Measurements from ENCODE around the gene TBCD. TPM values are rescaled to one million over a fixed set of nuclear protein-coding genes. Genes with fewer than 3 reads are reported as not detected.
"Not testable (repeated sequence)": the region's sequence is repeated elsewhere in the genome, so short reads cannot be mapped to it uniquely, and the experiment has no call there.

Gene TBCD
- polyA plus RNA-seq, 3 donors = 68.4 to 88.6 (median 83.1) TPM

DNA sequence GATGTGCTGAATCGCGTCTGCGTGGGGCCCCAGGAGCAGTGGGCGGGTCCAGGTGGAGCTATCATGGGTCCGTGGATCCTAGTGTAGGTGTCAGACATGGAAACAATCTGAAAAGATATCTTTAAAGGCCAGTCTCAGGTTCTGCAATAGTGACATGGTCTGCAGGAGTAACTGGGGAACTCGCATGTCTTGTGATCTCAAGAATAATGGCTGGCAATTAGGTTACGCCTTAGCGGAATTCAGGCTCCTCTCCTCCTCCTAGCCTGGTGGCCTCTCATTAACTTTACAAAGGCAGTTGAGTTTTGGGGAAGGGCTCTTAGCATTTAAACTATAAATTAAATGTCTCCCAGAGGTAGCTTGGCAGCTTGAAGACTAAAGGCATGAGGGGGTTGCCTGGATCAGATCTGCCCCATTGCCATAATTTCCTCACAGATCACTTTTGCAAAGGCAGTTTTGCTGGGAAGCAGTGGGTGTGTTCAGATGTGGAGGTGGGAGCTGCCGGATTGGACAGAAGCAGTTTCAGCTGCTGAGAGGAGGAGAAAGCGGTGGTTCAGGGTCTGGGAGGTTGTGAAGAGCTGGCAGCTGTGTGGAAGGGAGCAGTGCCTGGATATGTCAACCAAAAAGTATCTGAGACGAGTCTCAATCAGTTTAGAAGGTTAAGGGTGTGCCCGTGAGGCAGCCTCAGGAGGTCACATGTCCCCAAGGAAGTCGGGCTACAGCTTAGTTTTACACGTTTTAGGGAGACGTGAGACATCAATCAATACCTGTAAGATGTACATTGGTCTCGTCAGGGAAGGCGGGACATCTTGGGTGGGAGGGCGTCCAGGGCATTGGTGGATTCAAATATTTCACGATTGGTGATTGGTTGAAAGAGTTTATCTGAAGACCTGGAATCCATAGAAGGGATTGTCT lies 2.7 kb downstream of the TBCD start:
- DNase-seq = peak; percentile 49

DNA sequence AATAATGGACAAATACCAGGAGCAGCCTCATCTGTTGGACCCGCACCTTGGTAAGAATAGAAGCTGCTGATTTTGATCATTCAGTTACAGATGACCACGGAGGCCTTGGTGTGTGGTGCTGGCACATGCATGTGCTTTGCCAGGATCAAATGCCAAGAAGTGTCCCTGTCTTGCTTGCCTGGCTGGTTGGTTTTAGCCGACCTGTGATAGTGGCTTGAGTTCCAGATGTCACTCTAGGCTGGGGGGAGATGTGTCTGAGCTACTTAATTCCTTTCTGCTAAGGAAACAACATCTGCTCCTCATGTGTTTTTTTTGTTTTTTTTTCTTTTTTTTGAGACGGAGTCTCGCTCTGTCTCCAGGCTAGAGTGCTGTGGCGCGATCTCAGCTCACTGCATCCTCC lies 4.3 kb downstream of the TBCD start:
- no peak for DNase-seq

DNA sequence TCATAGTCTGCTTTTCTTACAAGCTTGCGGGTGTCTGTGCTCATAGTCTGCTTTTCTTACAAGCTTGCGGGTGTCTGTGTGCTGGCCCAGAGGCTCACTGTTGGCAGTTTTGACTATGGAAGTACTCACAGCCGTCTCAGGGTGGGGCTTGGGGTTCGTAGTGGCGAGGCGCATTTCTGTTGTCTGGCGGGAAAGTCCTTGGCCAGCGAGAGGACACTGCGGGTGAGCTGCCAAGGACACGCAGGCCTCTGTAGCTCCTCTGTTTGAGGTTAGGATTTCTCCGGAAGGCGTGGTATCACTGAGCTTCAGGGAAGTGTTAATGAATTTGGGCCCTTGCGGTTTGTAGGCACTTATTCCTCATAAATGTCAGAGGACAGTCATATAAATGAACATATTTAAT lies 13.5 kb downstream of the TBCD start:
- no peak for DNase-seq

DNA sequence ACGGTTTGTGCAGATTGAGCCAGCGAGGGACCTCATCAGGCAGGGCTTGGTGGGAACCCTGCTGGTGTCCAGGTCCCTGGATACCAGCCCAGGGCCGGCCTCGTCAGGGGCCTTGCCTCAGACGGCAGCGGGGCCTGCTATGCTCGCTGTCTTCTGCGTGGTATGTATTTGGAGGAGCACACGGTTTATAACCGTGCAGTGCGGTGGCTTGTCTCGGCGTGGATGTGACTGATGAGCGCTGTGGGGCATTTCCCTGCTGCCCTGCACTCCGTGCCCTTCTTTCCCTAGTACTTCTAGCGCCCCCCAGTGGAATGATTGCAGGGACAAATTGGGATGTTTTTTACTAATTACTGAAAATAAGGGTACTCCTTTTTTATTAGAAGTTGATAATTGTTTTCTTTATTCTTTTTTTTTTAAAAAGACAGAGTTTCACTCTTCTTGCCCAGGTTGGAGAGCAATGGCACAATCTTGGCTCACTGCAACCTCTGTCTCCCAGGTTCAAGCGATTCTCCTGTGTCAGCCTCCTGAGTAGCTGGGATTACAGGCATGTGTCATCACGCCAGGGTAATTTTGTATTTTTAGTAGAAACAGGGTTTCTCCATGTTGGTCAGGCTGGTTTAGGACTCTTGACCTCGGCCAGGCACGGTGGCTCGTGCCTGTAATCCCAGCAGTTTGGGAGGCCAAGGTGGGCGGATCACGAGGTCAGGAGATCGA lies 15.3 kb downstream of the TBCD start:
- no peak for DNase-seq

DNA sequence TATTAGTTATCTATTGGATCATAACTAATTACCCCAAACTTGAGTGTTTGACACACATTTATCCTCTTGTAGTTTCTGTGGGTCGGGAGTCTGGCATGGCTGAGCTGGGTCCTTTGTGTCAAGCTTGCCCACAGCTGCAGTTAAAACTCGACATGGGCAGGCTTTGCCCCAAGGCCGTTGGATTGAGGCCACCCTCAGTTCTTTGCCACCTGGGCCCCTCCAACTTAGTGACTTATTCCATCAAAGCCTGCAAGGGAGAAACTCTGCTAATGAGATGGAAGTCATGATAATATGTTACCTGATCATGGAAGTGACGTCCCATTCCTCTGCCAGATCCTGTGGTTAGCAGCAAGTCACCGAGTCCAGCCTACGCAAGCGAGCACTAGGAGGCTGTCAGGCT lies 17.2 kb downstream of the TBCD start:
- no peak for DNase-seq

DNA sequence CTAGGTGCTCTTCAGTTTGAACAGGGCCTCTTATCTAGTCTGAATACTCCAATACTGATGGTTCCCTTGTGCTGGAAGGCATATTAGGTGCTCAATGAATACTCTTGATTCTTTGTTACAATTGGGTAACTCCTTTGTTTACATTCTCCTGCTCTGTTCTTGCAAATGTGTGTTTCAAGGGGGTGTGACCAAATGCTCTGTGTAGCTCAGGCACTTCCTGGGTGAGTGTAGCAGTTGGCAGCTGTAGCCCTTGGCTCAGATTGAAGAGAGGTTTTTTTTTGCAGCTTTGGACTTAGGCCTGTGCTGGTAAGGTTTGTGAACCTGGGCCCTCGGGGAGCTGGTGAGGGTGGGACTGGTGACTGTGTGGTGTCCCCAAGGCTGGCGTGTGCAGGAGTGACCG lies 20.2 kb downstream of the TBCD start:
- no peak for DNase-seq

DNA sequence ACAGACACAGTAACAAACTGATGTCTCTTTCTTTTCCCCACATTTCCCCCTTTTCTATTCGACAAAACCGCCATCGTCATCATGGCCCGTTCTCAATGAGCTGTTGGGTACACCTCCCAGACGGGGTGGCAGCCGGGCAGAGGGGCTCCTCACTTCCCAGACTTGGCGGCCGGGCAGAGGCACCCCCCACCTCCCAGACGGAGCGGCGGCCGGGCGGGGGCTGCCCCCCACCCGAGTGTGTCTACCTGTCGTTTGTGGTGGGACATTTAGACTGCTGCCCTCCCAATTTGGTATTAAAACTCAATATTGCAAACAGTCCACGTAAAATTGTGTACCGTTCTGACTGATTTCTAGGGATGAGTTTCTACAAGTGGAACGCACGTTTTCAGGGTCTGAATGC lies 22.6 kb downstream of the TBCD start:
- DNase-seq = not testable (repeated sequence)

DNA sequence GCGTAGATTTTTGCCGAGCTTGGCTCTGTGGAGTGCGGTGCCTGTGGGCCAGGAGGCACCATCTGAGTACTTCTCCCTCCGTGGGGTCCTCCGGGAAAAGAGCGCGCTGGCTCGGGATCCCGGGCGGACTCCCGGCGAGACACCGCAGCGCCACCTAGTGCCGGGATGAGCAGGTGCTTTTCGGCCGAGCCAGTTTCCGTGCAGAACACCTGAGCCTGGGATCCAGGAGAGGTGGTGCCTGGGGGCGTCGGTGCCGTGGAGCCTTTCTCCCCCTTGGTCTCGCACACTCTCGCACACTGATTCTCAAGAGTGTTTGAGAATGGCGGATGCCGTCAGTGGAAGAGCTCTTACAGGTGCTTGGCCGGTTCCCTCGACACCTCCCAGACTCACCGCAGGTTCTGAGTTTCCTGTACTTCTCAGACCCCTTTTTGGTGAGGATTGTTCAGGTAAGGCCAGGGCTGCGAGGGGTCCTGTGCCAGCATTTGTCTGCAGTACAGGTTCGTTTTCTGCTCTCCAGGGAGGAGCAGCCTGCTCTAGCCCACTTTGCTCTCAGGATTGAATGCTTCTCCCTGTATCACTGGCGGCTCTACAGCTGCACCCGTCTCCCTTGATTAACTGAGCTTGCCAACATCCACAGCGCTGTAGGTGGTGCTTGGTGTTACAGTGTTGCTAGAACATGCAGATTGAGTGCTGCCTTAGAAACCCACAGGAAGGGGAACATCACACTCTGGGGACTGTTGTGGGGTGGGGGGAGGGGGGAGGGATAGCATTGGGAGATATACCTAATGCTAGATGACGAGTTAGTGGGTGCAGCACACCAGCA lies 23.3 kb downstream of the TBCD start:
- no peak for DNase-seq

DNA sequence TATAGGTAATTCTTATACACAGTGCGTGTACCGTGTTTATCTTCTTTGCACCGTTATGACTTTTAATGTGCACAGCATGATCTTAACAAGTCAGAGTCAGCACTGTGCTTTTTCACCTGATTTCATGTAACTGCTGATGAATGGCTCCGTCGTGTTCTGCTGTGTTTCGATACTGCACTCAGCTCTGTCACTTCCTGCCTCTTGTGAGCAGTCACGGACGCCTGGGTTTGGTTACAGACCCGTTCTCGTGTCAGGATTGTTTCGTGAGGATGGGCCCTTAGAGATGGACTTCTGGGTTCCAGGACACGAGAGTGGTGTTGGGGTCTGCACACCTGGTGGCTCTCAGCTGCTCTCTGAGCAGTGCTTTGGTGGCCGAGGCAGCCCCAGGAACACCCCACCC lies 24.6 kb downstream of the TBCD start:
- DNase-seq = no peak

DNA sequence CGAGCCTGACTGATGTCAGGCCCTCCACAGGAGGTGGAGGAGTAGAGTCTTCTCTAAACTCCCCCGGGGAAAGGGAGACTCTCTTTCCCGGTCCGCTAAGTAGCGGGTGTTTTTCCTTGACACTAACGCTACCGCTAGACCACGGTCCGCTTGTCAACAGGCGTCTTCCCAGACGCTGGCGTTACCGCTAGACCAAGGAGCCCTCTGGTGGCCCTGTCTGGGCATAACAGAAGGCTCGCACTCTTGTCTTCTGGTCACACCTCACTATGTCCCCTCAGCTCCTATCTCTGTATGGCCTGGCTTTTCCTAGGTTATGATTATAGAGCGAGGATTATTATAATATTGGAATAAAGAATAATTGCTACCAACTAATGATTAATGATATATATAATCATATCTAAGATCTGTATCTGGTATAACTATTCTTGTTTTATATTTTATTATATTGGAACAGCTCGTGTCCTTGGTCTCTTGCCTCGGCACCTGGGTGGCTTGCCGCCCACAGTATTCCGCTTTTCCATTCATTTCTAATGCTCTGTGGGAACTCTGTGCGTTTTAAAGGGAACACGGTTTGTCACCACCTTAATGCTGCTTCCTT lies 26.0 kb downstream of the TBCD start:
- not testable (repeated sequence) for DNase-seq

DNA sequence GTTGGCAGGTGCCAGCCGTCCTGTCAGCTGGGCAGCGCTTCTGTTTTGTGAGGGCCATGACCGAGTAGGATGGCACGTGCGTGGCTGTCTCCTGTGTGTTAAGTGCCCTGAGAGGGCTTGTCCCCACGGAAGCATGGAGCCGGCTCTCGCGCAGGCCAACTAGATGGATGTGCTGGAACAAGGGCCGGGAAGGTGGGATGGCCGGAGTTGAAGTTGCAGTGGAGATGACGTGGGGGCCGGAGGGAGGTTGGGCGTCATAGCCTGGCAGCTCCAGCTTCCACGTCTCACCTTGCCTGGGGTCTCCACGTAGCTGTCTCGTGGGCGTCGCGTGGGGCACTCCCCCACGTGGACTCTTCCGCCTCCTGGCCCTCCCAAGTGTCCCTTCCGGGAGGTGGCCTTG lies 27.7 kb downstream of the TBCD start:
- no peak for DNase-seq

DNA sequence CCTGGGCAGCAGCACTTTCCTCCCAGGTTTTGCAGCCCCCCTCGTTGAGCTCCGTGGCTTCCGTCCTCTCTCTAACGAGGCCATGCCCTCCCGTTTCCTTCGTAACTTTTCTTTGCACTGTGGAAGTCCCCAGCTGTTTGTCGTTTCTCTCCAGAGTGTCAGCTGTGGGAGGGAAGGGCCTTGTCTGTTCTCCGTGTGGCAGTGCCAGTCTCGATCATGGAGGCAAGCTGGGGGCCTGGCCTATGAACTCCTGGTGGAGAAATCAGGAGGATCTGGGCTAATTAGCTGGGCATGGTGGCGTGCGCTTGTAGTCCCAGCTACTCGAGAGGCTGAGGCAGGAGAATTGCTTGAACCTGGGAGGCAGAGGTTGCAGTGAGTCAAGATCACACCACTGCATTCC lies 28.3 kb downstream of the TBCD start:
- DNase-seq = no peak

DNA sequence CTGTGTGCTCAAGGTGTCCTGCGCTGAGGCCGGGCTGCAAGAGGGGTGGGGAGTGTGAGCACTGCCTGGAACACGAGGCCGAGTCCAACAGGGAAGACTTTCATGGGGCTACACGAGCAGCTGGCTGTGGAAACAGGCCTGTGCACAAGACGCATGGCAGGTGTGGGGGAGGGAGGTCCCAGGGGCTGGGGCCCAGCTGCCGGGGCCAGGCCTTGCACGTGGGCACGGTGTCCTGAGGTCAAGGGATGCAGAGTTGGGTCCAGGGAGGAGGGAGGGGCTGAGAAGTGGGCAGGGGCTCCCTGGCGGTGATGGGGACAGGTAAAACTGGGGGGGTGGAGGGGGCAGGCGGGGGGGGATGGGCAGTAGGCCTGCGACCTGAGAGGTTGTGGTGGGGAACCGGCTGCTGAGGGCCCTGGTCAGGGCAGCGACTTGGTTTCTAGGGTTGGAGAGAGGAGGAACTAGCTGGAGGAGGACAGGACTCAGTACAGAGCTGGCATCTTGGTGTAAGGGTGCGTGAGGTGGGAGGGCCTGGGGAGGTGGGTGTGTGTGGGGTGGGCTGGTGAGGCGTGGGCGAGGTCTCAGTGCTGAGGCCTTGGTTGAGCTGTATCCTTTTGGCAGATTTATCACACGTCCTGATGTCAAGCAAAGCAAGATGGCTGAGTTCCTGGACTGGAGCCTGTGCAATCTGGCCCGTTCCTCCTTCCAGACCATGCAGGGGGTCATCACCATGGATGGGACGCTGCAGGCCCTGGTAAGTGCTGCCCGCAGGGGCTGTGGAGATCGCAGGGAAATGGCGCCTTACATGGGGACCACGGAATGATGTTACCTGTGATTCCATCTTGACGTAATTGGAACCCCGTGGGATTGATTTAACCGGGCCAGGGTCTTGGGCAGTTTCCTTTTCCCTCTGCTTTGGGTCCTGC lies 29.4 kb downstream of the TBCD start:
- no peak for DNase-seq

DNA sequence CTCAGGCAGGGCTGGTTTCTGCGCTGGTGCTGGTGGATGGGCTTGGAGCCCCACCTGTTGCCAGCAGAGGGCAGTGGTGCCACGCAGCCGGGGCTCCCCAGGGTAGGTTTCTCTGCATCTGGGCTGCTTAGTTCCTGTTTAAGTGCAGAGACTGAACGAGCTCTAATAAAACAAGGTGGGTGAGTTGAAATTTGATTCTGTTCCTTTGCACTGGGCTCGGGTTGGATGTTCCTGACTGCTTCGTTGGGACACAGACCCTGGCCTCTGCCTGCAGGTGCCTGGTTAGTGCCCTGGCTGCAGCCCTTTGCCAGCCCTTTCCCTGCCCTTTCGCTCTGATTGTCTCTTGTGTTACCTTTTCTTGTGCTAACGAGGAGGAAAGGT lies 30.0 kb downstream of the TBCD start:
- peak; percentile 85 for DNase-seq

DNA sequence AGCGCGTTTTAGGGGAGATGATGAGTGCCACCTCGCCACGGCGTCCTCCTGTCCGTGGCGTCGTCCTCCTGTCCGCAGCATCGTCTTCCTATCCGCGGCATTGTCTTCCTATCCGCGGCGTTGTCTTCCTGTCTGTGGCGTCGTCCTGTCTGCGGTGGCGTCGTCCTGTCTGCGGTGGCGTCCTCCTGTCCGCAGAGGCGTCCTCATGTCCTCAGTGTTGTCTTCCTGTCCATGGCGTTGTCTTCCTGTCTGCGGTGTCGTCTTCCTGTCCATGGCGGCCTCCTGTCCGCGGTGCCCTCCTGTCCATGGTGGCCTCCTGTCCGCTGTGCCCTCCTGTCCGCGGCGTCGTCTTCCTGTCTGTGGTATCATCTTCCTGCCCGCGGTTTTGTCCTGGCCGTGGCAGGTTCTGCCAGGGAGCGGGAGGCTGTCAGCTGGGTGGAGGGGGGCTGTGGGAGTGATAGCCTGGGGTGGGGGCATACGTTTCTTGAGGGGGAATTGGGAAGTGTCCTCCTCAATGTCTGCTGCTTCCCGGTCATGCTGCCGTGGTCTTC lies 30.9 kb downstream of the TBCD start:
- no peak for DNase-seq

DNA sequence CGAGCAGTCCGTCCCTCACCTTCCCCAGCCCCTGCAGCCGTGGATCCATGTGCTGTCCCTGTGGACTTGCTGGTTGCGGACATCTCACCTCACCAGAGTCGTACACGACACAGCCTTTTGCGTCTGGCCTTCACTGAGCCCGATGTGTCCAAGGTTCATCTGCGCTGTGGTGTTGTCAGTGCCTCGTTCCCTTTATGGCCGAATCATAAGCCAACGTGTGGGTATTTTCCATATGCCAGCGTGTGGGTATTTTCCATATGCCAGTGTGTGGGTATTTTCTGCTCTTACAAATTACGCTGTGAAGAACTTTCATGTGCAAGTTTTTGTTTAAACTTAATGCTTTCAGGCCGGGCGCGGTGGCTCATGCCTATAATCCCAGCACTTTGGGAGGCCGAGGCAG lies 31.6 kb downstream of the TBCD start:
- no peak for DNase-seq

DNA sequence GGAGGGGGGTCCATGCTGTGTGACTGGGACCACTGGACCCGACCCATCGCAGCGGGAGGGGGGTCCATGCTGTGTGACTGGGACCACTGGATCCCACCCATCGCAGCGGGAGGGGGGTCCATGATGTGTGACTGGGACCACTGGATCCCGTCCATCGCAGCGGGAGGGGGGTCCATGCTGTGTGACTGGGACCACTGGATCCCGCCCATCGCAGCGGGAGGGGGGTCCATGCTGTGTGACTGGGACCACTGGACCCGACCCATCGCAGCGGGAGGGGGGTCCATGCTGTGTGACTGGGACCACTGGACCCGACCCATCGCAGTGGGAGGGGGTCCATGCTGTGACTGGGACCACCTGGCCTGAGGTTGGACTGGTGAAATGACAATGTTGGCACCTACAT lies 33.7 kb downstream of the TBCD start:
- not testable (repeated sequence) for DNase-seq

DNA sequence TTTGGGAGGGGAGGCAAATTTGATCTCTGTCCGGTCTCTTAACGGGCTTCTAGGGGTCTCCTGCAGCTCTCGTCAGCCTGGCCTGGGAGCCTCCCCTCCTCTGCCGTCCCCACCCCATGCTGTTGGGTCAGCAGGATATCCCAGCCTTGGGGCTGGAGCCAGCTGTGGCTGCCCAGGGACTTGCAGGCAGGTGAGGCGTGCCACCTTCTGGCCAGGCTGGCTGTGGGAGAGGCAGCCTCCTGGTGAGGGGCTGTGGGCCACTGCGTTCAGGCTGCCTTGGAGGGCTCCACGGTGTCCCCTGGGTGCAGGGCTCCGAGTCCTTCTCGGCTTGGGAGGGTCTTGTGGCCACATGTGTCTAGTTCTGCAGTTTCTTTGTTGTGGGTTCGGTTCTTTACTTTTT lies 34.6 kb downstream of the TBCD start:
- DNase-seq = no peak

DNA sequence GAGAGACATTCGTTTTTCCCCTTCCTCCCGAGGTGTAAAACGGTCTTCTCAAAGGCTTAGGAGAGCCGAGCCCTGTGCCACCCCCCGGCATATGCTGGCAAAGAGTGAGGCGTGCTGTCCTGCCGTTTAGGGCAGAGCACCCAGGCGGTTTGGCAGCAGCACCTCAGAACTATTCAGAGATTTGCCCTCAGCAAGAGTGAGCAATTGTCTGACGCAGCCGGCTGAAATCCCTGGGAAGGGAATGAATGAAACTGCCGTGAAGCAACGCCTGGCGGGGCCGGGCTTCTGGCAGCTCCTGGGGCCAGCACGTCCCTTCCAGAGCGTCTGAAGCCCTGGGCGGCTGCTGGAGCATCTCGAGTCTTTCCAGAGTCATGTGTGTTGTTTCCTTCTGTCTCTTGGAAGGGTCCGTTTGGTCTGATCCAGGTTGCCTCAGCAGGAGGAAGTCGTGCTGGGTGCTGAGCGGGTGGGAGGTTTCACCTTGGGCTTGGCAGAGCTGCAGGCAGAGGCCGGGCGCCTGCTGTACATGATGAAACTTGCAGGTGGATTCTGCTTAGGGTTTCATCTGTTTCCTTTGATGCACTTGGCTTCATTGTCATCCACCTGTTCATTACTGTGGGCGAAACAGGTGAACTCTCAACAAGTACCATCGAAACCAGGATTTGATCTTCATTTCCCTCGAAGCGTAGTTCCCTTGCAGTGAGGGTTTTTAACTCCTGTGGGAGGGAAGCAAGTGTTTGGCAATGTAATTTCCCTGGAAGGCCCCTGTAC lies 35.4 kb downstream of the TBCD start:
- no peak for DNase-seq
